ENCODE results near the gene FITM1.

Gene FITM1

GRCh38 chr14:24139272-24139934 lies 8.9 kb downstream of the FITM1 start:
- DNase-seq (ENCODE audit: low read depth in 3 of 3): no peak

- DNase-seq (ENCODE audit: low read depth in 3 of 3): peak; percentile 98 to 99 (median 99)
Measured at GRCh38 chr14:24141097-24141880, 10.8 kb downstream of the FITM1 start, which contains the start of gene EMC9. Gene EMC9 (minus strand): TSS chr14:24141591. CDS start chr14:24141304, 287 bp downstream.

- DNase-seq (ENCODE audit: low read depth in 3 of 3): no peak
Measured at GRCh38 chr14:24143511-24143910, 13.1 kb downstream of the FITM1 start.

- DNase-seq (ENCODE audit: low read depth in 3 of 3): no peak
Measured at GRCh38 chr14:24144451-24144850, 14.0 kb downstream of the FITM1 start.

GRCh38 chr14:24145219-24145618 lies 14.8 kb downstream of the FITM1 start:
- DNase-seq (ENCODE audit: low read depth in 3 of 3): no peak

GRCh38 chr14:24145690-24146452 lies 15.4 kb downstream of the FITM1 start:
- DNase-seq (ENCODE audit: low read depth in 3 of 3): no peak

- peak; percentile 67 to 72 (median 67) for DNase-seq (ENCODE audit: low read depth in 3 of 3)
Measured at GRCh38 chr14:24146453-24146977, 16.1 kb downstream of the FITM1 start, which contains the start of gene PSME2. Gene PSME2 (minus strand): TSS chr14:24146610. CDS start chr14:24146581, 29 bp downstream.

- DNase-seq (ENCODE audit: low read depth in 3 of 3): peak; percentile 93 to 97 (median 95)
Measured at GRCh38 chr14:24146978-24147760, 16.7 kb downstream of the FITM1 start, which contains the start of gene RNF31. Gene RNF31 (plus strand): TSS chr14:24147498. CDS start chr14:24147699, 201 bp downstream.

- no peak for DNase-seq (ENCODE audit: low read depth in 3 of 3)
Measured at GRCh38 chr14:24147761-24148428, 17.4 kb downstream of the FITM1 start.

GRCh38 chr14:24149302-24149969 lies 19.0 kb downstream of the FITM1 start:
- no peak for DNase-seq (ENCODE audit: low read depth in 3 of 3)

GRCh38 chr14:24150061-24150460 lies 19.6 kb downstream of the FITM1 start:
- DNase-seq (ENCODE audit: low read depth in 3 of 3): no peak

GRCh38 chr14:24150567-24150966 lies 20.1 kb downstream of the FITM1 start:
- DNase-seq (ENCODE audit: low read depth in 3 of 3): no peak

- DNase-seq (ENCODE audit: low read depth in 3 of 3): no peak
Measured at GRCh38 chr14:24150993-24151392, 20.5 kb downstream of the FITM1 start.

GRCh38 chr14:24151404-24152080 lies 21.1 kb downstream of the FITM1 start:
- DNase-seq (ENCODE audit: low read depth in 3 of 3): no peak

- DNase-seq (ENCODE audit: low read depth in 3 of 3): no peak
Measured at GRCh38 chr14:24155100-24155499, 24.6 kb downstream of the FITM1 start.

GRCh38 chr14:24156840-24157239 lies 26.4 kb downstream of the FITM1 start:
- no peak for DNase-seq (ENCODE audit: low read depth in 3 of 3)

GRCh38 chr14:24157331-24157730 lies 26.9 kb downstream of the FITM1 start:
- no peak for DNase-seq (ENCODE audit: low read depth in 3 of 3)

GRCh38 chr14:24159777-24160498 lies 29.5 kb downstream of the FITM1 start:
- DNase-seq (ENCODE audit: low read depth in 3 of 3): no peak

GRCh38 chr14:24160499-24160849 lies 30.0 kb downstream of the FITM1 start:
- DNase-seq (ENCODE audit: low read depth in 3 of 3): no peak
